Hippocampal formation (tissue), 2 donors: ENCODE data around the gene REEP3.

Source experiments
- DNase-seq, 2 donors: peaks; one replicate each; lab custom pipeline; 2025; lab: John Stamatoyannopoulos, UW

REEP3 gene

DNA sequence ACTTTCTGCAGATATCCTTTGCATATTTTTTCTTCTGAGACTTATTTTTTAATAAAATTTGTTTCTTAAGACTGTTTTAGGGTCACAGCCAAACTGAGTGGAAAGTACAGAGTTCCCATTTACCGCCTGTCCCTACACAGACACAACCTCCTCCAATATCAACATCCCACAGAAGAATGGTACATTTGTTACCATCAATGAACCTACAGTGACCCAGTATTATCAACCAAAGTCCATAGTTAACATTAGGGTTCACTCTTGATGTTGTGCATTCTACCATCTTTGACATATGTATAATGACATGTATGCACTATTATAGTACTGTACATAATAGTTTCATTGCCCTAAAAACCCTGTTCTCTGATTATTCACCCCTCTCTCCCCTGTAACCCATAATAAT lies 14.6 kb upstream of the REEP3 start:
- no peak for DNase-seq

DNA sequence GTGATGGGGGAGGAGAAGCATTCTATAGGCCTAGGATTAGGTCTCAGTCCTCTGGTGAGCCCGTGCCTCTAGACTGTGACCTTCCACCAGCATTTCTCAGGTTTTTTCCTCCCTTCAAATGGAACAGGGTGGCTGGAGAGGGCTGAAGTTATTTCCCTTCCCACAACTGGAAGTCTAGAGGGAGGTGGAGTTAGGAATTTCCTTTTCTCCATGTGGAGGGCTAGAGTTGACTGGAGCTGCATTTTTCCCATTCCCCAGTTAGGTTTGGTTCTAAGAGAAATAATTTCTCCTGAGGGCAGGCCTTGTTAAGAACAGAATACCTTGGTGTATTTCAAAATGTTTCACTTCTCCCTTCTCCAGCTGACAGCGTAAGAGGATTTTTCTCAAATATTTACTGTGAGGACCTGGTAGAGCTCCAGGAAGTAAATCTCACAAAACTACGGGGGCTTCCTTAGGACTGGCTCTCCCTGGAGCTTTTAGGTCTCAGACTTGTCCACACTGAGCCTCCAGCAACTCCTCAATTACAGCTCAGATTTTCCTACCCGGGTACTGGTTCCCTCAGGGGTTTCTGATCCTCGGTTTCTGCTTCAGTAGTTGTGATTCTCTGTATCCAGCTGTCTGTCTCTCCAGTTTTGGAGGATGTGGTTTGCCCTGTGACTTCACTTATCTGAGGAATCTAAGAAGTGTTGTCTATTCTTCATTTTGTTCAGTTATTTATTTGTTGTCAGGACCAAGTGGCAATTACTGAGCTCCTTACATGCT lies 6.0 kb upstream of the REEP3 start:
- no peak for DNase-seq

DNA sequence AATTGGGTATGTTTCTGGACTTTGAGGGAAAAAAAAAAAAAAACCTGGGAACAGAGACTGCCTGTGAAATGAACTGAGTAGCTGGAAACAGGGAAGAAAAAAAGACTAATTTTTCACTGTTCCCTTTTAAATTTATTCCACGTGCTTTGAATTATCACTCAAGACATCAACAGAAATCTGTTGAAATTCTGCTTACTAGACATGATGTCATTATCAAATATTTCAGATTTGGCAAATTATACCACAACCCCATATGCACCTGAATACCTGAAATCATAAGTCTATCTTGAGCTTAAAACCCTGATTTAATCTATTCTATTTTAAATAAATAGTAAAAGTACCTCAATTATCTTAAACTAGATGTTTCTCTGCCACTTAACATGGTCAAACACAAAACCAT lies 5.0 kb upstream of the REEP3 start:
- no peak for DNase-seq

DNA sequence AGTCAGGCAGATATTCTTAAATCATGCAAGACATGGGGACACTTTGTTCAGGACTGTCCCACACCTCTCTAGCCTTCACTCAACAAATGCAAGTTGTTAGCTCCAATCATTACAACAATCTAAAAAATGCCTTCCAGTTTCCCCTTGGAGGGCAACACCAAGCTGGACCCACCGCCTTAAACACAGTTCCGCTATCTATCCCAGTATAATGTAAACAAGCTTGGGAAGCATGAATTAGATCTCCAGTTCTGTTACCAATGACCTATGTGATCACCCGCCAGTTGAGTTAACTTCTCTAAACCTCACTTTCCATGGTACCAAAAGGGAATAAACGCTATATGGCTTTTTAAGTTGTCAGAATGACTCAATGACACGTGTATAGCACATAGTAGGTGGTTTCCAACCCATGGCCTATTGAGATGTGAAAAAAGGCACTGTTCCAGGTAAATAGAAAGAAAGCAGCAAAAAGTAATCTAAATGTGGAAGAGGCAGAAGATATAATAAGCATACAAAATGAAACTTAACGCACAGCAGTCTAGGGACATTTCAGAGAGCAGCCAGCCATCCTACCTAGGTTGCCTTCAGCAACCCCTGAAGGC lies 2.4 kb upstream of the REEP3 start:
- no peak for DNase-seq

DNA sequence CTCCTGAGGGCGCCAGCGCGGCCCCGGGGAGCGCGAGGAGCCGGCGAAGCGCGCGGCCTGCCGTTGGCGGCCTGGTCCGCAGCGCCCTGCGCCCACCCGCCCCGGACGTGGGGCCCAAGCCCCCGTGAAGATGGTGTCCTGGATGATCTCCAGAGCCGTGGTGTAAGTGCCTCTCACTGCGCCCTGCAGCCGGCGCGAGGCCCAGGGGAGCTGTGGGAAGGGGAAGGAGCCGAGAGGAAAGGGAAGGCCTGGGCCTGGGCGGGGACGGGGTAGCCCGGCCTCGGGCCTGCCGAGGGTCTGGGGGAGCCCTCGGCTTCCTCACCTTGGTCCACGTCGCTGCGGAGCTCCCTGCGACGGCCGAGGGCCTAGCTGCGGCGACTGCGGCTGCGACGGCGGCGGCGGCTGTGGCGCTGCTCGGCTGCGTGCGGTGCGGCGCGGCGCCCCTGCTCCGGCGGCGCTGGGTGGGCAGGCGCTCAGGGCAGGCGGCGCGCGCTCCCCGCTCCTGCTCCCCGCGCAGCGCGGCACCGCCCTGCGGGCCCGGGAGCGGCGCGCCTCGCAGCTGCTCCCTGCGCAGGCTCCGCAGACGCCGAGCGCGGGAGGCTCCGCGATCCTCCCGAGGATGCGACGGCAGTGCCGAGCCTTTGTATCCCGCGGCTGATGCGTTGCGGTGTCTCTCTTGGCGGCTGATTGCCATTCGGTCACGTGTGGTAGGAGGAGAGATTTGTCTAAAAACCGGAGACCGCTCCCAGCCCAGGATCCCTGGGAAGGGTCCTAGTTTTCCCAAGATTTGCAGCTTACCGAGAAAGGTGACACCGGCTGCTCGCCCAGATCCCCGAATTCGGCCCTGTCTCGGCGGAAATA lies 445 bp downstream of the REEP3 start:
- peak; percentile 56 to 73 for DNase-seq

DNA sequence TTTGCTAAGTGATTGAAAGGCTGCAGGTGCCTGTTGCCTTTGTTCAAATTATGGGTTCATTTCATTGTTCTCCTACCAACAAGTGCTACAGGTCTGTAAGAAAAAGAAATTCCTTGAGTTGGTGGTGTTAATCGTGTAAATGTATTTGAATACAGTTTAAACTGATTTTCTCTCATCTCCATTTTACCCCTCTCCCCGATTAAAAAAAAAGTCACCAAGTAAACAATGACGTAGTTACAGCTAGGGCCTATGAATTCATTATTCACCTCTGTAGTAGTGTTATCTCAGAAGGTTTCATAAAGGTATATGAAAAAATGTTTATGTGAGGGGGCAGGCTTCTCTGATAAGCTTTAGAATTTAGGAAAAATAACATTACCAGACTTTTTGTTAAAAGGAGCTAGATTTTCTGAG lies 1.1 kb downstream of the REEP3 start:
- DNase-seq, result no peak

DNA sequence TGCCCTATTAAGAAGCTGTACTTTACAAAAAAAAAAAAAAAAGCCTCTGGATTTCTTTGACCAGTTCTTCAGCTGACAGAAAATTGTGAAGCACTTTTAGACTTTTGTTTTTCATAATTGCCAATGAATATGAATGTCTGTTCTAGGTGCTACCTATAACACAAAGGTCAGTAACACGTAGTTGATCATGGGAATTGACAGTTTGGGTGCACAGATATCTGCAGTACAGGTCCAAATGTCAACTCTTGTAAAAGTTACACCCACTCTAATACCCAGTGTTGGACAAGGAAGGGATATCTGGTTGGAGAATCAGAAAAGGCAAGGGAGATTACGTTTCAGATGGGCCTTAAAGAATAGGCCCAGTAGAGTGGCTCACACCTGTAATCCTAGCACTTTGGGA lies 1.8 kb downstream of the REEP3 start:
- no peak for DNase-seq

DNA sequence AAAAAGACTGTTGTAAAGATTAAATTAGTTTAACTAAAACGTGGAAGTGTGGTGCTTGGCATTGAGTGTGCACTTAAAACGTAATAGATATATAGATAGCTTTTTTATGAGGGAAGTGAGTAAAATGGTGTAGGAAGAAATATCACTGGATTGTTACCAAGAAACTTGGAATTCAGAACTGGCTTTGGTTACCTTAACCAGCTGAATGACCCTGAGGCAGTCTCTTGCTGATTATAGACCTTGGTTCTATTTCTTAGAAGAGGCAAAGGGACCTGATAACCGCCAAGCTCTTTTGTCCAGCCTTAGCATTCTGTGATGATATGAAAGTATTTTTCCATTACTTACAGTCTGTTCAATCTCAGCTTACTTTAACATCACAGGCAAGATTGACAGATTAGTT lies 3.8 kb downstream of the REEP3 start:
- no peak for DNase-seq

DNA sequence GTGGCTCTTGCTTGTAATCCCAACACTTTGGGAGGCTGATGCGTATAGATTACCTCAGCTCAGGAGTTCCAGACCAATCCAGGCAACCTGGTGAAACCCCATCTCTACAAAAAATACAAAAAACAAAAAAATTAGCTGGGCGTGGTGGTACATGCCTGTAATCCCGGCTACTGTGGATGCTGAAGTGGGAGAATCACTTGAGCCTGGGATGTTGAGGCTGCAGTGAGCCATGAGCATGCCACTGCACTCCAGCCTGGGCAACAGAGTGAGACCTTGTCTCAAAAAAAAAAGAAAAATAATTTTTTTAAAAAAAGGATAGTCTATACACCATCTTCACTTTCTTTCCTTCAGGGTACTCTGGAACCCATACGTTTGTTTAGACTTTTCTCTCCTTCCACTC lies 6.2 kb downstream of the REEP3 start:
- DNase-seq, result no peak

DNA sequence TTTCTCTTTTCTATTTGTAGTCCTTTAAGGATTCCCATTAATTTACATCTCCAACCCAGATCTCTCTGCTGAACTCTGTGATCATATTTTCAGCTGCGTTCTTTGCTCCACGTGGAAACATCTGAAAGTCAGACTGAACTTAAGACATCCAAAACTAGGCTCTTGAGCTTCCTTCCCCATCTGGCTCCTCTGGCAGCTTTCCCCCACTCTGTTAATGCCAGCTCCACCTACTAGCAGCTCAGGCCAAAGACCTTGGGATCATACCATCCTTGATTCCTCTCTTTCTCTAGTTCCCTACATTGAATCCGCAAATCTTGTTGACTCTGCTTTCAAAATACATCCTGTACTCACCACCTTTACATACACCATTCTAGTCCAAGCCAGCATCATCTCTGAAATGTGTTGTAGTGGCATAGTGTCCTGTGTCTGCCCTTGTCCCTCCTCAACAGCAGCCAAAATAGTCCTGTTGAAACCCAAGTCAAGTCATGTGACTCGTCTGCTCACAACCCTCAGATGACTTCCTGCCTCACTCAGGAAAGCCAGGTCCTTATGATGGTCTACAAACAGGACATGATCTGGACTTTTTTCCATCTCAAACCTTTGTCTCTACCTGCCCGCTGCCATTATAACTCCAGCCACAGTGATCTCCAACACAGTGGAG lies 7.0 kb downstream of the REEP3 start:
- DNase-seq, result no peak

DNA sequence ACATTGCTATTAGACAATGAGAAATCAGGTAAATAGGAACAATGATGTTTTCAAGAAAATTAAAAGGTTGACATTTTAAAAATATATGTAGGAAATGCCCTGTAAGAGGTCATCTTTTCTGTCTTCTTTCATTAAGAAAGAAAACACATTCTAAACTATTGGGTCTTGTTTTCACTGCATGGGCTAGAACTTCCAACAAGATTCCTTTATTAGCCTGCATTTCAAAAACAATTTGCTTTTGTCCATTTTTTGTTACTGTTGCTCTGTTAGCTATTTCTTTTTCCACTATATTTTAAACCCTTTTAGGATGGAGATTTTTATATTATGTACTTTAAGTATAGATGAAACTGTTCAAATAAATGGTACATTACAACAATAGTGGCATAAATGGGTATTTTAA lies 9.2 kb downstream of the REEP3 start:
- DNase-seq, result peak in 1 of 2 donors; percentile 15

DNA sequence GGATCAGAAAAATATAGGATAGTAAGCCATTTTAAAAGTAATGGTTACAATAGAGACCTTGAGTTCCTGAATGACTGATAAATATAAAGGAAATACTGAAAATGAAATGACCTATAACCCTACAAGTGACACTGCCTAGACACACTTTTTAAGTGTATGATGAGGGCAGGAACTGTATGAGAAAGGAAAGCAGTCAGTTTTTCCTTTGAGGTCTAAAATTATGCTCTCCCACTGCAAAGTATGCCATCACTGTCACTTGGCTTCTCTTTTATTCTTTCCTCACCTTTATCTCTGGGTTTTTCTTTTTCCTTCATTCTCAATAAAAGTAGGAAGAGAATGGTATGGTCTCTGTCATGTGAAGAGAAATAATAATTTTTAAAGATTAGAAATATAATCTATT lies 13.5 kb downstream of the REEP3 start:
- DNase-seq, result no peak

DNA sequence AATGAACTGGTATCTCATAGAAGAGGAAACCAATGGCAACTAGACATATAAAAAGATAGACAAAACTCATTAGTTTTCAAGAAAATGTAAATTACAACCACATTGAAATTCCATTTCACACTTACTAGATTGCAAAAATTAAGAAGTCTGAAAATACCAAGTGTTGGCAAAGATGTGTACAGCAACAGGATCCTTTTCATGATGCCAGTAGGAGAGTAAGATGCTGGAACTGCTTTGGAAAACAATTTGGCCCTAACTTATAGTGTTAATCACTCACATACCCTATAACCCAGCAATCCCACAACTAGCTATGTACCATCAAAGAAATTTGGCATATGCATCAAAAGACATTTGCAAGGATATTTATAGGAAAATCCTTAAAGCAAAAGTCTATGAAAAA lies 15.5 kb downstream of the REEP3 start:
- no peak for DNase-seq

DNA sequence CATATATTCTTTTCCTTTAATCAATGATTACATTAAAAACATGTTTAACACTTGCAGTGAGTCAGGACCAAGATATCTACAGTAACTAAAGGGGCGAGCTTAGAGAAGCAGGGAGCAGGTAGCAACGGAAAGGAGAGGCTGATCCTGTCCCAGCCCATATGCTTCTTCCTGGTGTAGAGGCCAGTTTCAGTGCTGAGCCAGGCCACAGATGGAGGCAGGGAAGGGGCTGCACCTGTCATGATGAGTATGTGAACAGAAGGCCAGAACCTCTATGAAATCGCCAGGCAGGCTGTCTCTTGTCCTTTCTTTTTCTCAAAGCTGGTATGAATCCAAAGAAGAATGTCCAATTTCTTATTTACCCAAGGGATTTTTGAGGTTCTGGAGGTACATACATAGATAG lies 16.3 kb downstream of the REEP3 start:
- DNase-seq, result no peak

DNA sequence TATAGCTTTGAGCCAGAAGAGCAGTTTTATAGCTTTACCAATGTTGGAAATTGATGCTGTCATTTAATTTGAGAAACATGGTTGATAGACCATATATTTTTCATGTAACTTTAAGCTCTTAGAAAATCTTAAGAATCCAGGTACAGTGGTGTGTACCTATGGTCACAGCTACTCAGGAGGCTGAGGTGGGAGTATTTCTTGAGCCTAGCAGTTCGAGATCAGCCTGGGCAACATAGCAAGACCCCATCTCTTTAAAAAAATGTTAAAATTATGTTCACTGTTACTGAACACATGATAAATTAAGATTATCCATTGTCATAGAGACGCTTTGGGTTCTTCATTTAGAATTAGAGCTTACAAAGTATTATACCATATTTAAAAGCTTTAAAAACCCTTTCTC lies 18.2 kb downstream of the REEP3 start:
- no peak for DNase-seq

DNA sequence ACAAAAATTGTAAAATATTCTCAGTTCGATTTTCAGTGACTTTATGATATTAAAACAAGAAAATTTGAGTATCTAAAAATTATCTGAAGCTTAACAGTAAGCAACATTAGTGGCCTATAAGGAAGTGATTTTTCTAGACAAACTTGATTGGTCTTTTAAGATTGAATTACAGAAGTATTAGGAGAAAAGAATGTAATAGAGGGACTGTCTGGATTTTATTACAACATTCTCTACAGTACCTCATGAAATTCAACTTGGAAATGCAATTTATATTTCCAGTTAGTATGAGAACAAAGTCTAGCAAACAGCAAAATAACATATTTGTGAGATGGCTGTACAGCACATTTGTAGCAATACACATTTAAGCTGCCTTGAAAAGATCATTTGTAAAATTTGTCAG lies 18.8 kb downstream of the REEP3 start:
- DNase-seq, result no peak

DNA sequence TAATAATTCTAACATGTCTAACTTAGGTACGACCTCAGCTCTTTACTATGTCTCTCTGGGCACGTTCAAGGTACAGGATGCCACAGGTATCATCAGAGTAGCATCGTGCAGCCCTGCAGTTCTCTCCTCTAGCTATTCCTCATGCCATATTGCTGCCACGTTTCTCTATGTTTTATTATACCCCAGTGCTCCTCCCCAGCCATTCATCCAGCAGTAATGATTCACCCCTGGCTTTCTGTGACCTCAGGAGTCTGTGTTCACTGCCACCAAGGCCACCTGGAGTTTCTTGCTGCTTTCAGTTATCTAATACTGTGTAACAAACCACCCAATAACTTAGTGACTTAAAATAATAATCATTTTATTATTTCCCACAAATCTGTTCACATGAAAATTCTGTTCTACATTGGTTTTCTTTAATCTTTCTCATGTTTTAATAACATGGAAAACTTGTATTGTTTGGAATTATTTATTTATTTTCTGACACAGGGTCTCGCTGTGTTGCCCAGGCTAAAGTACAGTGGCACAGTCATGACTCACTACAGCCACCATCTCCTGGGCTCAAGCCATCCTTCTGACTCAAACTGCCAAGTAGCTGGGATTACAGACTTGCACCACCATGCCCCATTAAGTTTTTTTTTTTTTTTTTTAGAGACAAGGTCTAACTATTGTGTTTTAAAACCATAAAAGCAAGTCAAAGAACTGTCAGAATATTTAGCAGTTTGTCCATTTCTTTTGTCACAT lies 21.8 kb downstream of the REEP3 start:
- no peak for DNase-seq

DNA sequence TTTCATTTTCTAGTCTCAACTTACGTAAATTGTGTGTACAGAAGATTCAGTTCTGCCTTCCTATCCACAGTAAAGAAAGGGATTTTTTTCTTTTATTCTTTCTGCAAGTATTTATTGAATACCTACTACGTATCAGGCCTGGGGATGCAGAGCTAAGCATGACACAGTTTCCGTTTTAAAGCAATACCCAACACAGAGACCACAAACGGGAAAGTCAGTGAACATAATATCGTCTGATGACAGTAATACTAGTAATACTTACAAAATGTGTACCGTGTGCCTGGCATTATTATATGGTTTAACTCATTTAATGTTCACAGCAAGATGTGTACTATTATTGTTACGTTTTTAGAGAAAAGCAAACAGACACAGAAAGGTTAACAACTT lies 22.4 kb downstream of the REEP3 start:
- DNase-seq, result no peak

DNA sequence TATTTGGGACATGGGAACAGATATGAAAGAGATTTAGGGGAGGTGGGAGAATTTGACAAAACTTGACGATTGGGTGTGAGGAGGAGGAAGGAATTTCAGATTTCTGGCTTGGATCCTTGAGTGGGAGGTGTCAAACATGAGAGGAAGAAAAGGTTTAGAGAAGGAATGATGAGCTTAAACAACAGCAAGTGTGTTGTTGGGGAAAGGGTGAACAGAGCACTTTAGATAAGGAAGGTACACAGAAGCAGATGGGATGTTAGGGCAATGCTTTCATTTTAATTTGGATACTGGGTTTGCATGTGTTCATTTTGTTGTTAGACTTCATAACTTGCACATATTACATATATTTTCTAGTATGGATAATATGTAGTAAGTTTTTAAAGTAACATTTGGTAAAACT lies 23.2 kb downstream of the REEP3 start:
- DNase-seq, result no peak

DNA sequence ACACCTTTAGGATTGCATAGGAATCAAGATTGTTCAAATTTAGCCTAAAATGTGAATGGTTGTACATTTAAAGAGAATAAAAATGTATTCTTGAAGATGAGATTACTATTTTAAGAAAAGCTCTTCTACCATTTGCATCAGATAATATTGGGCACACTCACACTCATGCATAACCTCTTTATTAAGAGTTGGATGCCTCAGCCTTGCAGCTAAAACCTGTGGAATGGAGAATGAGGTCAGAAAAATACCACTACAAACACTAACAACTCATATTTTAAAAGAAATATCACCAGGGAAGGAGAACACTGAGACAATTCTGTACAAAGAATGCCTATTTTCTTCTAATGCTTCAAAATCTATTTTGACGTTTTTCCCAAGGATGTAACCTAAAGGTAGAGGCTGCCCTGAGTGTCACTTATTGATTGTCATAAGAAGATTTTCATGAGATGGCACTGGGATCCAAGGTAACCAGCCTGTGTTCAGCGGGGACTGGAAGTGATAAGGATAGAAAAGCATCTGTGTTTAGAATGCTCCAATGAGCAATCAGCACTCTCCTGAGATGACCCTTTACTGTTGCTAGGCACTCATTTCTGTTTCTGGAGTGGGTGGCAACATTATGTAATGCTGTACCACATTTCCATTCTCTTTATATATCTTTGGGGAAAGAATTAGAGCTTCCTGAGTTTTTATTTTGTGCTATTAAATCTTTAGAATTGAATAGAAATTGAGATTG lies 26.6 kb downstream of the REEP3 start:
- DNase-seq, result peak in 1 of 2 donors; percentile 56

DNA sequence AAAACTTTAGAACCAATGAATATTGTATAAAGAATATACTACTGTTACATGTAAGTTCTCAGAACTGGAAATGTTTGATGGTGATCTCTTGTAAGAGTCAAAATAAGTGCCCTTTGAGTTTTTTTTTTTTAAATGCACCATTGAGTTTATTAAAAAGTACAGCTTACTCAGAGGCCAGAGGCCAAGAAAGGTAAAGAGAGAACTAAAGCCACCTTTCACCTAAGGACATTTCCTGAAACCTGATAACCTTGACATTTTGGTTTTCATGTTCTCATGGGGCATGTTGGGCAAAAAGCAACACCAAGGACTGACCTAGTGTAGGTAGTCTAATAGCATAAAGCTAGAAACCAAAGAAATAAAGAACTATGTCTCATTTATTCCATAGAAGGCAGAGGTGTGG lies 27.7 kb downstream of the REEP3 start:
- no peak for DNase-seq
